Neural cell (in vitro differentiated cells): ENCODE data around the gene HHIPL2. TPM values are rescaled to one million over a fixed set of nuclear protein-coding genes. Genes with fewer than 3 reads are reported as not detected.

Source experiments
- H2AFZ ChIP-seq: fragments of 200-600, 300-800 bp; sonication (generic), shearing (Covaris generic); 2 replicates; pipeline ENCODE4 v1.6.0; 2014; ENCODE audit warnings: low read depth, mild to moderate bottlenecking, antibody characterized with exemption, low read length, moderate library complexity
- H3F3A ChIP-seq: fragments of 200-600 bp; shearing (Covaris generic); 2 replicates; pipeline ENCODE4 v1.6.1; 2016; ENCODE audit warnings: mild to moderate bottlenecking, moderate library complexity, mixed read lengths, antibody characterized with exemption, low read length; ENCODE audit not compliant: insufficient read depth, poor library complexity, severe bottlenecking
- H3K27ac ChIP-seq: fragments of 200-600, 300-800 bp; sonication (generic), shearing (Covaris generic); 2 replicates; pipeline ENCODE4 v1.5.1; 2014; ENCODE audit warnings: mild to moderate bottlenecking, low read length, moderate library complexity
- H3K27me3 ChIP-seq: fragments of 300-800, 200-600 bp; sonication (generic), shearing (Covaris generic); 2 replicates; pipeline ENCODE4 v1.6.0; 2014; ENCODE audit warnings: mild to moderate bottlenecking, low read depth, low read length, moderate library complexity; ENCODE audit not compliant: insufficient read depth
- H3K36me3 ChIP-seq: fragments of 300-800, 200-600 bp; sonication (generic), shearing (Covaris generic); 2 replicates; pipeline ENCODE4 v1.5.1; 2014; ENCODE audit warnings: mild to moderate bottlenecking, antibody characterized with exemption, low read length, moderate library complexity; ENCODE audit not compliant: insufficient read depth
- H3K4me2 ChIP-seq: fragments of 300-800, 200-600 bp; sonication (generic), shearing (Covaris generic); 2 replicates; pipeline ENCODE4 v1.6.0; 2014; ENCODE audit warnings: mild to moderate bottlenecking, low read length
- H3K4me3 ChIP-seq: fragments of 300-800, 200-600 bp; sonication (generic), shearing (Covaris generic); 2 replicates; pipeline ENCODE4 v1.5.1; 2014; ENCODE audit warnings: mild to moderate bottlenecking, low read length, moderate library complexity
- H3K79me2 ChIP-seq: fragments of 200-600 bp; shearing (Covaris generic); replicated peaks from 2 replicates; pipeline ENCODE4 v1.6.0; 2014; ENCODE audit warnings: mild to moderate bottlenecking, low read length, moderate library complexity; ENCODE audit not compliant: insufficient read depth
- H3K9ac ChIP-seq: fragments of 300-800, 200-600 bp; sonication (generic), shearing (Covaris generic); 2 replicates; pipeline ENCODE4 v1.6.1; 2016; ENCODE audit warnings: mild to moderate bottlenecking, low read length, mixed read lengths
- H3K9me2 ChIP-seq: fragments of 200-600 bp; shearing (Covaris generic); 2 replicates; pipeline ENCODE4 v1.6.1; 2016; ENCODE audit warnings: mild to moderate bottlenecking, low read length, mixed read lengths; ENCODE audit not compliant: insufficient read depth
- H3K9me3 ChIP-seq: fragments of 200-600, 300-800 bp; sonication (generic), shearing (Covaris generic); 2 replicates; pipeline ENCODE4 v1.6.1; 2016; ENCODE audit warnings: mild to moderate bottlenecking, mixed run types, low read length, moderate library complexity, mixed read lengths
- H4K20me1 ChIP-seq: fragments of 200-600 bp; shearing (Covaris generic); 2 replicates; pipeline ENCODE4 v1.6.1; 2016; ENCODE audit warnings: mild to moderate bottlenecking, mixed run types; ENCODE audit not compliant: insufficient read depth
- EP300 ChIP-seq: fragments of 450-650 bp; conservative IDR thresholded peaks from 2 replicates; pipeline ENCODE4 v1.6.1; 2014; ENCODE audit warnings: antibody characterized with exemption, mild to moderate bottlenecking, moderate library complexity; ENCODE audit not compliant: poor library complexity, severe bottlenecking
- EZH2 ChIP-seq: fragments of 200-600, 300-800 bp; shearing (Covaris generic), sonication (generic); IDR thresholded peaks from 2 replicates; pipeline ENCODE4 v1.6.1; 2014; ENCODE audit warnings: antibody characterized with exemption, low read length, borderline replicate concordance, mild to moderate bottlenecking; ENCODE audit not compliant: insufficient read depth, poor library complexity, severe bottlenecking
- MXI1 ChIP-seq: fragments of 450-650 bp; conservative IDR thresholded peaks from 2 replicates; pipeline ENCODE4 v1.6.1; 2014; ENCODE audit warnings: antibody characterized with exemption, mild to moderate bottlenecking; ENCODE audit not compliant: poor library complexity, severe bottlenecking
- POLR2AphosphoS5 ChIP-seq: IDR thresholded peaks from 2 replicates; pipeline ENCODE4 v1.6.1; 2012
- SMC3 ChIP-seq: fragments of 450-650 bp; conservative IDR thresholded peaks from 2 replicates; pipeline ENCODE4 v1.6.1; 2014; ENCODE audit warnings: antibody characterized with exemption, mild to moderate bottlenecking, moderate library complexity; ENCODE audit not compliant: poor library complexity
- TAF1 ChIP-seq: IDR thresholded peaks from 2 replicates; pipeline ENCODE4 v1.6.1; 2012; ENCODE audit warnings: low read depth
- polyA plus RNA-seq: library from polyadenylated mRNA; depleted of rRNA; stranded (reverse); fragments of >200 nt; gene quantifications from 2 replicates; pipeline ENCODE4 v1.2.3, GENCODE V29; 2014
- TF ChIP-seq, protein P1 (sequence below): IDR thresholded peaks from 2 replicates; pipeline ENCODE4 v1.6.1; 2012; ENCODE audit warnings: borderline replicate concordance
- TF ChIP-seq, protein P2 (sequence below): fragments of 450-650 bp; IDR thresholded peaks from 2 replicates; pipeline ENCODE4 v1.5.1; 2014; ENCODE audit warnings: antibody characterized with exemption, mild to moderate bottlenecking, moderate library complexity; ENCODE audit not compliant: poor library complexity, severe bottlenecking

HHIPL2 gene
- polyA plus RNA-seq, 1 donor from 2014 or later, result 0.36 TPM

DNA sequence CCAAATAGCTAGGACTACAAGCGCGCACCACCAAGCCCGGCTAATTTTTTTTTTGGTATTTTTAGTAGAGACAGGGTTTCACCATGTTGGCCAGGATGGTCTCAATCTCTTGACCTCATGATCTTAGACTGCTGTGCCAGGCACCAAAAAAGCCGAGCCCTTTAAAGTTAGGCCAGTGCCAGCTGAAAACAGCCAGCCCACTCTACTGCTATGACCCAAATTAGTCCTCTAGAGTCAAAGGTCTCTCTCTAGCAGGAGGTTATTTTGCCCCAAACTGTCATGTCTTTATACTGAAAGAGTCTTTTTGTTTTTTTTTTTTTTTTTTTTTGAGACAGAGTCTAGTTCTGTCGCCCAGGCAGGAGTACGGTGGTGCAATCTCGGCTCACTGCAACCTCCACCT, 9.7 kb upstream of the HHIPL2 start:
- no peak overlapping the region for H3K9ac ChIP-seq
- no peaks in the 10 kb centered on the region for H3K27me3 ChIP-seq
- H3K9me2 ChIP-seq, result no peaks in the 10 kb centered on the region
- no peak overlapping the region for H3K4me3 ChIP-seq
- TF ChIP-seq, protein P1, sequence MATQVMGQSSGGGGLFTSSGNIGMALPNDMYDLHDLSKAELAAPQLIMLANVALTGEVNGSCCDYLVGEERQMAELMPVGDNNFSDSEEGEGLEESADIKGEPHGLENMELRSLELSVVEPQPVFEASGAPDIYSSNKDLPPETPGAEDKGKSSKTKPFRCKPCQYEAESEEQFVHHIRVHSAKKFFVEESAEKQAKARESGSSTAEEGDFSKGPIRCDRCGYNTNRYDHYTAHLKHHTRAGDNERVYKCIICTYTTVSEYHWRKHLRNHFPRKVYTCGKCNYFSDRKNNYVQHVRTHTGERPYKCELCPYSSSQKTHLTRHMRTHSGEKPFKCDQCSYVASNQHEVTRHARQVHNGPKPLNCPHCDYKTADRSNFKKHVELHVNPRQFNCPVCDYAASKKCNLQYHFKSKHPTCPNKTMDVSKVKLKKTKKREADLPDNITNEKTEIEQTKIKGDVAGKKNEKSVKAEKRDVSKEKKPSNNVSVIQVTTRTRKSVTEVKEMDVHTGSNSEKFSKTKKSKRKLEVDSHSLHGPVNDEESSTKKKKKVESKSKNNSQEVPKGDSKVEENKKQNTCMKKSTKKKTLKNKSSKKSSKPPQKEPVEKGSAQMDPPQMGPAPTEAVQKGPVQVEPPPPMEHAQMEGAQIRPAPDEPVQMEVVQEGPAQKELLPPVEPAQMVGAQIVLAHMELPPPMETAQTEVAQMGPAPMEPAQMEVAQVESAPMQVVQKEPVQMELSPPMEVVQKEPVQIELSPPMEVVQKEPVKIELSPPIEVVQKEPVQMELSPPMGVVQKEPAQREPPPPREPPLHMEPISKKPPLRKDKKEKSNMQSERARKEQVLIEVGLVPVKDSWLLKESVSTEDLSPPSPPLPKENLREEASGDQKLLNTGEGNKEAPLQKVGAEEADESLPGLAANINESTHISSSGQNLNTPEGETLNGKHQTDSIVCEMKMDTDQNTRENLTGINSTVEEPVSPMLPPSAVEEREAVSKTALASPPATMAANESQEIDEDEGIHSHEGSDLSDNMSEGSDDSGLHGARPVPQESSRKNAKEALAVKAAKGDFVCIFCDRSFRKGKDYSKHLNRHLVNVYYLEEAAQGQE, result no peak
- TF ChIP-seq, protein P2, sequence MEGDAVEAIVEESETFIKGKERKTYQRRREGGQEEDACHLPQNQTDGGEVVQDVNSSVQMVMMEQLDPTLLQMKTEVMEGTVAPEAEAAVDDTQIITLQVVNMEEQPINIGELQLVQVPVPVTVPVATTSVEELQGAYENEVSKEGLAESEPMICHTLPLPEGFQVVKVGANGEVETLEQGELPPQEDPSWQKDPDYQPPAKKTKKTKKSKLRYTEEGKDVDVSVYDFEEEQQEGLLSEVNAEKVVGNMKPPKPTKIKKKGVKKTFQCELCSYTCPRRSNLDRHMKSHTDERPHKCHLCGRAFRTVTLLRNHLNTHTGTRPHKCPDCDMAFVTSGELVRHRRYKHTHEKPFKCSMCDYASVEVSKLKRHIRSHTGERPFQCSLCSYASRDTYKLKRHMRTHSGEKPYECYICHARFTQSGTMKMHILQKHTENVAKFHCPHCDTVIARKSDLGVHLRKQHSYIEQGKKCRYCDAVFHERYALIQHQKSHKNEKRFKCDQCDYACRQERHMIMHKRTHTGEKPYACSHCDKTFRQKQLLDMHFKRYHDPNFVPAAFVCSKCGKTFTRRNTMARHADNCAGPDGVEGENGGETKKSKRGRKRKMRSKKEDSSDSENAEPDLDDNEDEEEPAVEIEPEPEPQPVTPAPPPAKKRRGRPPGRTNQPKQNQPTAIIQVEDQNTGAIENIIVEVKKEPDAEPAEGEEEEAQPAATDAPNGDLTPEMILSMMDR, result no peak
- no peak for TF ChIP-seq TAF1
- no peak for TF ChIP-seq SMC3
- no peak for TF ChIP-seq MXI1
- TF ChIP-seq EP300, result no peak
- no peak for TF ChIP-seq POLR2AphosphoS5
- no peak for TF ChIP-seq EZH2
- no peak overlapping the region for H2AFZ ChIP-seq
- no peaks in the 10 kb centered on the region for H3K9me3 ChIP-seq
- no peak overlapping the region for H3K27ac ChIP-seq
- H4K20me1 ChIP-seq, result no peaks in the 10 kb centered on the region
- no peaks in the 10 kb centered on the region for H3K79me2 ChIP-seq
- no peak overlapping the region for H3K4me2 ChIP-seq
- H3F3A ChIP-seq, result no peaks in the 10 kb centered on the region
- no peaks in the 10 kb centered on the region for H3K36me3 ChIP-seq

DNA sequence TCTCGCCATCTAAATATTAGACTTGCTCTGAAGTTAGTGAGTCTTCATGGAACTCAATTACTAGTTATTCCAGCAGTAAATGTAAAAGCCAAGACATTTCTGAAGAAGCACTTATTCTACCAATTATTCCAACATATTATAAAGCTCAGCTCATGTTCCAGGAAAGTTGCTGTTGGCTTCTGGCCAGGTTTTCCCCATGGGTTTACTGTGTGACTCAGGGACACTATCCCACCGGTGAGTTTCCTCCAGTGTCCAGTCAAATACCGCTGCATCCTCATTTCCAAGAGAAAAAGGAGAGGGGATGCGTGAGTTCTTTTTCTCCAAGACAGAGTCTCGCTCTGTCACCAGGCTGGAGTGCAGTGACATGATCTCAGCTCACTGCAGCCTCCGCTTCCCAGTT, 9.2 kb upstream of the HHIPL2 start:
- no peak overlapping the region for H2AFZ ChIP-seq
- TF ChIP-seq EP300, result no peak
- TF ChIP-seq EZH2, result no peak
- no peaks in the 10 kb centered on the region for H3K9me3 ChIP-seq
- H3K4me3 ChIP-seq, result no peak overlapping the region
- H3K27me3 ChIP-seq, result no peaks in the 10 kb centered on the region
- H3K79me2 ChIP-seq, result no peaks in the 10 kb centered on the region
- H3F3A ChIP-seq, result no peaks in the 10 kb centered on the region
- no peaks in the 10 kb centered on the region for H4K20me1 ChIP-seq
- no peaks in the 10 kb centered on the region for H3K36me3 ChIP-seq
- H3K27ac ChIP-seq, result no peak overlapping the region
- H3K4me2 ChIP-seq, result no peak overlapping the region
- no peak overlapping the region for H3K9ac ChIP-seq
- no peaks in the 10 kb centered on the region for H3K9me2 ChIP-seq
